Liver (tissue), 9 donors: ENCODE results near the gene BAIAP2. TPM values are rescaled to one million over a fixed set of nuclear protein-coding genes. Genes with fewer than 3 reads are reported as not detected.

ENCODE experiments used
- DNase-seq: peaks from one replicate; pipeline ENCODE4 v3.0.0-alpha.2; 2017; ENCODE audit warnings: low spot score
- H3K27ac ChIP-seq, 2 donors: one replicate each; pipeline ENCODE4 v1.7.0; 2013; ENCODE audit warnings: inconsistent platforms in 2 of 2, low read length in 2 of 2, control low read depth in 1 of 2, low read depth in 1 of 2, mild to moderate bottlenecking in 1 of 2
- H3K27me3 ChIP-seq, 4 donors: one replicate each; pipeline versions ENCODE4 v1.6.1 to v1.7.0; 2013; ENCODE audit warnings: low read length in 3 of 4, inconsistent platforms in 1 of 4, mild to moderate bottlenecking in 1 of 4, moderate library complexity in 1 of 4; ENCODE audit not compliant: control insufficient read depth in 4 of 4, insufficient read depth in 4 of 4
- H3K36me3 ChIP-seq, 4 donors: one replicate each; pipeline versions ENCODE4 v1.6.1 to v1.7.0; 2013; ENCODE audit warnings: low read length in 3 of 4, mild to moderate bottlenecking in 3 of 4, low read depth in 1 of 4, moderate library complexity in 1 of 4; ENCODE audit not compliant: control insufficient read depth in 4 of 4, insufficient read depth in 3 of 4
- H3K4me1 ChIP-seq, 4 donors: one replicate each; pipeline versions ENCODE4 v1.6.1 to v1.7.0; 2013; ENCODE audit warnings: low read length in 3 of 4, mild to moderate bottlenecking in 3 of 4, moderate library complexity in 1 of 4; ENCODE audit not compliant: control insufficient read depth in 4 of 4, insufficient read depth in 4 of 4
- H3K4me3 ChIP-seq, 3 donors: one replicate each; pipeline versions ENCODE4 v1.6.1 to v1.7.0; 2013; ENCODE audit warnings: low read length in 3 of 3, control low read depth in 1 of 3, low read depth in 1 of 3, mild to moderate bottlenecking in 1 of 3
- H3K9ac ChIP-seq, 2 donors: one replicate each; pipeline ENCODE4 v1.7.0; 2013; ENCODE audit warnings: low read length in 2 of 2, mild to moderate bottlenecking in 2 of 2, moderate library complexity in 2 of 2, control low read depth in 1 of 2, low read depth in 1 of 2
- H3K9me3 ChIP-seq, 4 donors: one replicate each; pipeline versions ENCODE4 v1.6.1 to v1.7.0; 2013; ENCODE audit warnings: low read length in 3 of 4; ENCODE audit not compliant: control insufficient read depth in 4 of 4
- EGR1 ChIP-seq, 2 donors: IDR thresholded peaks; 2 replicates each; pipeline ENCODE4 v1.6.1; 2016 to 2018; ENCODE audit warnings: antibody characterized with exemption in 2 of 2, low read depth in 2 of 2
- FOXA1 ChIP-seq: IDR thresholded peaks from 2 replicates; pipeline ENCODE4 v1.6.1; 2016; ENCODE audit warnings: antibody characterized with exemption
- GABPA ChIP-seq, 2 donors: IDR thresholded peaks in 1 of 2; conservative IDR thresholded peaks in 1 of 2; 2 replicates each; pipeline ENCODE4 v1.6.1; 2016; ENCODE audit warnings: antibody characterized with exemption in 2 of 2, mild to moderate bottlenecking in 1 of 2, moderate library complexity in 1 of 2
- HNF4A ChIP-seq, 2 donors: conservative IDR thresholded peaks; 2 replicates each; pipeline ENCODE4 v1.6.1; 2016; ENCODE audit warnings: antibody characterized with exemption in 2 of 2, mild to moderate bottlenecking in 2 of 2
- HNF4G ChIP-seq: IDR thresholded peaks from 2 replicates; pipeline ENCODE4 v1.6.1; 2016; ENCODE audit warnings: antibody characterized with exemption
- JUND ChIP-seq, 2 donors: IDR thresholded peaks; 2 replicates each; pipeline ENCODE4 v1.6.1; 2016; ENCODE audit warnings: antibody characterized with exemption in 2 of 2
- NR2F2 ChIP-seq: IDR thresholded peaks from 2 replicates; pipeline ENCODE4 v1.6.1; 2016; ENCODE audit warnings: antibody characterized with exemption
- RAD21 ChIP-seq, 2 donors: IDR thresholded peaks; 2 replicates each; pipeline ENCODE4 v1.6.1; 2016; ENCODE audit warnings: antibody characterized with exemption in 2 of 2, mild to moderate bottlenecking in 2 of 2
- RXRA ChIP-seq, 2 donors: IDR thresholded peaks; 2 replicates each; pipeline ENCODE4 v1.6.1; 2017 to 2018; ENCODE audit warnings: antibody characterized with exemption in 2 of 2, mild to moderate bottlenecking in 1 of 2
- SP1 ChIP-seq: IDR thresholded peaks from 2 replicates; pipeline ENCODE4 v1.6.1; 2018; ENCODE audit warnings: antibody characterized with exemption, mild to moderate bottlenecking
- TAF1 ChIP-seq: conservative IDR thresholded peaks from 2 replicates; pipeline ENCODE4 v1.6.1; 2016; ENCODE audit warnings: antibody characterized with exemption, mild to moderate bottlenecking
- YY1 ChIP-seq: IDR thresholded peaks from 2 replicates; pipeline ENCODE4 v1.6.1; 2016; ENCODE audit warnings: antibody characterized with exemption, mild to moderate bottlenecking
- WGBS: extraction: QIAGEN DNeasy Blood & Tissue Kit; methylation state at CpG from one replicate; pipeline ENCODE4 v1.1.7; 2013; 5-methylcytosine and 5-hydroxymethylcytosine counted together
- polyA plus RNA-seq, 2 donors: library from polyadenylated mRNA; stranded (reverse) in 1 of 2; unstranded in 1 of 2; fragments of 200-250 nt in 1 of 2; fragments of >200 nt in 1 of 2; fragmentation: Nextera tagmentation in 1 of 2; extraction: Ambion mirVana in 1 of 2; gene quantifications; one replicate each; pipeline versions ENCODE4 v1.2.1 to v1.2.3, GENCODE V29; 2013 to 2015
- total RNA-seq, 2 donors: library from RNA; depleted of rRNA; stranded (reverse); fragments of >200 nt; gene quantifications; one replicate each; pipeline ENCODE4 v1.2.3, GENCODE V29; 2014
- TF ChIP-seq, protein P1 (sequence below): IDR thresholded peaks from 2 replicates; pipeline ENCODE4 v1.6.1; 2016; ENCODE audit warnings: antibody characterized with exemption
- TF ChIP-seq, protein P2 (sequence below): IDR thresholded peaks from 2 replicates; pipeline ENCODE4 v1.6.1; 2016; ENCODE audit warnings: antibody characterized with exemption, mild to moderate bottlenecking
- TF ChIP-seq, protein P3 (sequence below): IDR thresholded peaks from 2 replicates; pipeline ENCODE4 v1.6.1; 2016; ENCODE audit warnings: antibody characterized with exemption
- TF ChIP-seq, protein P4 (sequence below): fragments of 150-350 bp; IDR thresholded peaks from 2 replicates; pipeline ENCODE4 v1.5.1; 2017; ENCODE audit warnings: improper control_type of control experiment, low read depth, low read length; ENCODE audit not compliant: missing input control
- TF ChIP-seq, protein P5 (sequence below): IDR thresholded peaks from 2 replicates; pipeline ENCODE4 v1.6.1; 2016; ENCODE audit warnings: antibody characterized with exemption
- donor health status: healthy.
- donor health status: healthy.
- donor health status: healthy.
- donor health status: healthy.
- donor health status: healthy.

Gene BAIAP2
- total and polyA plus RNA-seq, 4 donors, result 8.1 to 61.3 (median 44.9) TPM

DNA sequence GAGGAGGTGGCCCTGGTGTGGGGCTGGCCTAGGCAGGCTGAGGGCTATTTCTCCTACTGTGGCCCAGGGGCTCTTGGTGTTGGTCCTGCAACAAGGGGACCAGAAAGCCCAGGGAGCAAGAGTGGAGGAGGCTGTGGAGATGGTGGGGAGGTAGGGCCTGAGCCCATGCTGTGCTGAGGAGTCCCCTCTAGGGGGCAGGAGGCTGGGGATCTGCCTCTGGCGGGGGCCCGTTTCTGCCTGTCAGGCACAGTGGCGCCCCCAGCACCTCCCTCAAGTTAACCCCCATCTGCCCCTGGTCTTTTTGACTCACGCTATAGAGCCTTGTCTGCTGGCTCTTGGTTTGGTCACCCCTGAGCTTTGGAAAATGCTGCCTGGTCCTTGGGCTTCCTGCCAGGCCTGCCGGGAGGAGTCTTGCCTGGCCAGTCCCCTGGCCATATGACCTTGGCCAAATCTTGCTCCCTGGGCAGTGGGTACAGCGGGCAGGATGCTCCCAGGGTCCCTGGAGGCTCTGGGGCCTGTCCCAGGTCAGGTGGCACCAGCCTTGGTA is 5.9 kb downstream of the BAIAP2 start:
- no peak overlapping the region for H3K9ac ChIP-seq
- H3K27me3 ChIP-seq, result no peaks in the 10 kb centered on the region
- peaks cover 38 to 94% (median 71%) of the 10 kb centered on the region in 4 donors for H3K4me1 ChIP-seq
- no peak overlapping the region for H3K27ac ChIP-seq
- no peak for DNase-seq
- no peak overlapping the region for H3K4me3 ChIP-seq
- TF ChIP-seq GABPA (IDR thresholded peaks at IDR 0.05 in 1 of 2, conservative IDR thresholded peaks at IDR 0.05 in 1 of 2) (no peak), TAF1 (no peak), EGR1 (IDR thresholded peaks at IDR 0.05; ENCODE audit: low read depth in 2 of 2) (no peak)
- TF ChIP-seq, protein P1, sequence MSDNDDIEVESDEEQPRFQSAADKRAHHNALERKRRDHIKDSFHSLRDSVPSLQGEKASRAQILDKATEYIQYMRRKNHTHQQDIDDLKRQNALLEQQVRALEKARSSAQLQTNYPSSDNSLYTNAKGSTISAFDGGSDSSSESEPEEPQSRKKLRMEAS, result no peak
- WGBS, result 62% methylated on average over 6 of the region's 6 CpGs
- no peaks in the 10 kb centered on the region for H3K9me3 ChIP-seq
- peaks cover 0 to 2% (median 0%) of the 10 kb centered on the region in 4 donors for H3K36me3 ChIP-seq

DNA sequence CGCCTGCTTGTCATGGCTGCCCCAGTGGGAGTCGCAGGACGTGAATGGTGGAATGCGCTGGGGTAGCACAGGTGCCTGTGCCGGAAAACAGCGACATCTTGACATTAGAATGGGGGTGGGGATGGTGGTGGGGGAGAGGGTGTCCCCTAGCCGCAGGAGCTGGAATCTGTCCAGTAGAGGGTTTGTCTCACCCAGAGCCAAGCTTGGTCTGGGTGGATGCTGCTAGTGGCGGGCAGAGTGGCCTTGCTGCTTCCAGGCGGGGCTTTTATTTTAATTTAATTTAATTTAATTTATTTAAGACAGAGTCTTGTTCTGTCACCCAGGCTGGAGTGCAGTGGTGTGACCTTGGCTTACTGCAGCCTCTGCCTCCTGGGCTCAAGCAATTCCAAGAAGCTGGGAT is 7.7 kb downstream of the BAIAP2 start:
- 93% methylated on average over 9 of the region's 9 CpGs for WGBS
- H3K27ac ChIP-seq, result no peak overlapping the region
- H3K36me3 ChIP-seq, result peaks cover 0 to 2% (median 0%) of the 10 kb centered on the region in 4 donors

More for the DNA sequence above, 7.7 kb downstream of the BAIAP2 start:
- H3K9me3 ChIP-seq, result no peaks in the 10 kb centered on the region
- H3K27me3 ChIP-seq, result no peaks in the 10 kb centered on the region
- DNase-seq, result no peak
- H3K4me3 ChIP-seq, result no peak overlapping the region
- no peak overlapping the region for H3K9ac ChIP-seq
- TF ChIP-seq, protein P1, result no peak
- TF ChIP-seq TAF1 (no peak), FOXA1 (no peak), RXRA (IDR thresholded peaks at IDR 0.05) (no peak), YY1 (no peak), EGR1 (IDR thresholded peaks at IDR 0.05; ENCODE audit: low read depth in 2 of 2) (no peak), RAD21 (IDR thresholded peaks at IDR 0.05) (no peak), NR2F2 (no peak), GABPA (IDR thresholded peaks at IDR 0.05 in 1 of 2, conservative IDR thresholded peaks at IDR 0.05 in 1 of 2) (no peak), SP1 (no peak), HNF4G (no peak), JUND (IDR thresholded peaks at IDR 0.05) (no peak), HNF4A (conservative IDR thresholded peaks at IDR 0.05) (no peak)
- TF ChIP-seq, protein P2, sequence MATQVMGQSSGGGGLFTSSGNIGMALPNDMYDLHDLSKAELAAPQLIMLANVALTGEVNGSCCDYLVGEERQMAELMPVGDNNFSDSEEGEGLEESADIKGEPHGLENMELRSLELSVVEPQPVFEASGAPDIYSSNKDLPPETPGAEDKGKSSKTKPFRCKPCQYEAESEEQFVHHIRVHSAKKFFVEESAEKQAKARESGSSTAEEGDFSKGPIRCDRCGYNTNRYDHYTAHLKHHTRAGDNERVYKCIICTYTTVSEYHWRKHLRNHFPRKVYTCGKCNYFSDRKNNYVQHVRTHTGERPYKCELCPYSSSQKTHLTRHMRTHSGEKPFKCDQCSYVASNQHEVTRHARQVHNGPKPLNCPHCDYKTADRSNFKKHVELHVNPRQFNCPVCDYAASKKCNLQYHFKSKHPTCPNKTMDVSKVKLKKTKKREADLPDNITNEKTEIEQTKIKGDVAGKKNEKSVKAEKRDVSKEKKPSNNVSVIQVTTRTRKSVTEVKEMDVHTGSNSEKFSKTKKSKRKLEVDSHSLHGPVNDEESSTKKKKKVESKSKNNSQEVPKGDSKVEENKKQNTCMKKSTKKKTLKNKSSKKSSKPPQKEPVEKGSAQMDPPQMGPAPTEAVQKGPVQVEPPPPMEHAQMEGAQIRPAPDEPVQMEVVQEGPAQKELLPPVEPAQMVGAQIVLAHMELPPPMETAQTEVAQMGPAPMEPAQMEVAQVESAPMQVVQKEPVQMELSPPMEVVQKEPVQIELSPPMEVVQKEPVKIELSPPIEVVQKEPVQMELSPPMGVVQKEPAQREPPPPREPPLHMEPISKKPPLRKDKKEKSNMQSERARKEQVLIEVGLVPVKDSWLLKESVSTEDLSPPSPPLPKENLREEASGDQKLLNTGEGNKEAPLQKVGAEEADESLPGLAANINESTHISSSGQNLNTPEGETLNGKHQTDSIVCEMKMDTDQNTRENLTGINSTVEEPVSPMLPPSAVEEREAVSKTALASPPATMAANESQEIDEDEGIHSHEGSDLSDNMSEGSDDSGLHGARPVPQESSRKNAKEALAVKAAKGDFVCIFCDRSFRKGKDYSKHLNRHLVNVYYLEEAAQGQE, result no peak
- TF ChIP-seq, protein P3, sequence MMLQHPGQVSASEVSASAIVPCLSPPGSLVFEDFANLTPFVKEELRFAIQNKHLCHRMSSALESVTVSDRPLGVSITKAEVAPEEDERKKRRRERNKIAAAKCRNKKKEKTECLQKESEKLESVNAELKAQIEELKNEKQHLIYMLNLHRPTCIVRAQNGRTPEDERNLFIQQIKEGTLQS, result no peak
- TF ChIP-seq, protein P4, sequence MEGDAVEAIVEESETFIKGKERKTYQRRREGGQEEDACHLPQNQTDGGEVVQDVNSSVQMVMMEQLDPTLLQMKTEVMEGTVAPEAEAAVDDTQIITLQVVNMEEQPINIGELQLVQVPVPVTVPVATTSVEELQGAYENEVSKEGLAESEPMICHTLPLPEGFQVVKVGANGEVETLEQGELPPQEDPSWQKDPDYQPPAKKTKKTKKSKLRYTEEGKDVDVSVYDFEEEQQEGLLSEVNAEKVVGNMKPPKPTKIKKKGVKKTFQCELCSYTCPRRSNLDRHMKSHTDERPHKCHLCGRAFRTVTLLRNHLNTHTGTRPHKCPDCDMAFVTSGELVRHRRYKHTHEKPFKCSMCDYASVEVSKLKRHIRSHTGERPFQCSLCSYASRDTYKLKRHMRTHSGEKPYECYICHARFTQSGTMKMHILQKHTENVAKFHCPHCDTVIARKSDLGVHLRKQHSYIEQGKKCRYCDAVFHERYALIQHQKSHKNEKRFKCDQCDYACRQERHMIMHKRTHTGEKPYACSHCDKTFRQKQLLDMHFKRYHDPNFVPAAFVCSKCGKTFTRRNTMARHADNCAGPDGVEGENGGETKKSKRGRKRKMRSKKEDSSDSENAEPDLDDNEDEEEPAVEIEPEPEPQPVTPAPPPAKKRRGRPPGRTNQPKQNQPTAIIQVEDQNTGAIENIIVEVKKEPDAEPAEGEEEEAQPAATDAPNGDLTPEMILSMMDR, result no peak
- TF ChIP-seq, protein P5, sequence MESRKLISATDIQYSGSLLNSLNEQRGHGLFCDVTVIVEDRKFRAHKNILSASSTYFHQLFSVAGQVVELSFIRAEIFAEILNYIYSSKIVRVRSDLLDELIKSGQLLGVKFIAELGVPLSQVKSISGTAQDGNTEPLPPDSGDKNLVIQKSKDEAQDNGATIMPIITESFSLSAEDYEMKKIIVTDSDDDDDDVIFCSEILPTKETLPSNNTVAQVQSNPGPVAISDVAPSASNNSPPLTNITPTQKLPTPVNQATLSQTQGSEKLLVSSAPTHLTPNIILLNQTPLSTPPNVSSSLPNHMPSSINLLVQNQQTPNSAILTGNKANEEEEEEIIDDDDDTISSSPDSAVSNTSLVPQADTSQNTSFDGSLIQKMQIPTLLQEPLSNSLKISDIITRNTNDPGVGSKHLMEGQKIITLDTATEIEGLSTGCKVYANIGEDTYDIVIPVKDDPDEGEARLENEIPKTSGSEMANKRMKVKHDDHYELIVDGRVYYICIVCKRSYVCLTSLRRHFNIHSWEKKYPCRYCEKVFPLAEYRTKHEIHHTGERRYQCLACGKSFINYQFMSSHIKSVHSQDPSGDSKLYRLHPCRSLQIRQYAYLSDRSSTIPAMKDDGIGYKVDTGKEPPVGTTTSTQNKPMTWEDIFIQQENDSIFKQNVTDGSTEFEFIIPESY, result no peak
- peaks cover 35 to 96% (median 70%) of the 10 kb centered on the region in 4 donors for H3K4me1 ChIP-seq
